Measurements from ENCODE around the gene PTPRN2. TPM values are rescaled to one million over a fixed set of nuclear protein-coding genes. Genes with fewer than 3 reads are reported as not detected.
"Not testable (repeated sequence)": the region's sequence is repeated elsewhere in the genome, so short reads cannot be mapped to it uniquely, and the experiment has no call there.

The PTPRN2 gene
- total RNA-seq, 2 experiments from 2014 or later: 0.70 TPM; not detected in 1

GRCh38 chr7:157666530-157667040 is 921.0 kb downstream of the PTPRN2 start:
- TF ChIP-seq CTCF (conservative IDR thresholded peaks at IDR 0.05; ENCODE audit: low read length) (no peak), EZH2phosphoT487 (IDR thresholded peaks at IDR 0.05; ENCODE audit: borderline replicate concordance, low read depth, low read length) (no peak)
- ChIA-PET CTCF (ENCODE audit: unreplicated experiment) (no interaction called here), POLR2A (interaction anchor here (0.7 kb wide), 1 partner anchor 314 kb away, joined by 5 read pairs; no protein-coding TSS in a partner anchor)
- H3K79me2 ChIP-seq (ENCODE audit: insufficient read depth, low read depth, low read length): no peaks in the 10 kb centered on the region
- H3K4me3 ChIP-seq (ENCODE audit: low read depth, low read length, poor library complexity, severe bottlenecking): no peak overlapping the region
- no peaks in the 10 kb centered on the region for H3K9me3 ChIP-seq (ENCODE audit: low read length)
- no peaks in the 10 kb centered on the region for H3K9me2 ChIP-seq (ENCODE audit: insufficient read depth, low read length)
- no peak overlapping the region for H3K27ac ChIP-seq (ENCODE audit: low read depth, low read length, poor library complexity, severe bottlenecking)
- peaks cover 27% of the 10 kb centered on the region for H3K4me1 ChIP-seq (ENCODE audit: insufficient read depth, low read length, poor library complexity, severe bottlenecking)
- no peak overlapping the region for H3K4me2 ChIP-seq (ENCODE audit: low read length)
- intact Hi-C loops (cut with micrococcal nuclease; ENCODE audit: unreplicated experiment): no loop called here
- H4K20me1 ChIP-seq (ENCODE audit: insufficient read depth, low read length): no peaks in the 10 kb centered on the region
- H2AFZ ChIP-seq (ENCODE audit: low read length): no peak overlapping the region
- no peaks in the 10 kb centered on the region for H3K36me3 ChIP-seq (ENCODE audit: insufficient read depth, low read length)
- BruUV-seq (replicated peaks): no TSS peak
- DNase-seq (ENCODE audit: low spot score): no peak

GRCh38 chr7:157665634-157665988 is 922.0 kb downstream of the PTPRN2 start:
- H2AFZ ChIP-seq (ENCODE audit: low read length); H3K9me3 ChIP-seq (ENCODE audit: low read length); H3K36me3 ChIP-seq (ENCODE audit: insufficient read depth, low read length); H3K27ac ChIP-seq (ENCODE audit: low read depth, low read length, poor library complexity, severe bottlenecking); H3K4me2 ChIP-seq (ENCODE audit: low read length); intact Hi-C loops (cut with micrococcal nuclease; ENCODE audit: unreplicated experiment); DNase-seq (ENCODE audit: low spot score); H3K9me2 ChIP-seq (ENCODE audit: insufficient read depth, low read length); H3K4me3 ChIP-seq (ENCODE audit: low read depth, low read length, poor library complexity, severe bottlenecking); H3K79me2 ChIP-seq (ENCODE audit: insufficient read depth, low read depth, low read length); H4K20me1 ChIP-seq (ENCODE audit: insufficient read depth, low read length); BruUV-seq (replicated peaks): not testable (repeated sequence)
- H3K4me1 ChIP-seq (ENCODE audit: insufficient read depth, low read length, poor library complexity, severe bottlenecking): peaks cover 27% of the 10 kb centered on the region
- CTCF ChIA-PET (ENCODE audit: unreplicated experiment): interaction anchor here (0.6 kb wide), 1 partner anchor 1198 kb away, joined by 3 read pairs; no protein-coding TSS in a partner anchor
- POLR2A ChIA-PET: interaction anchor here (0.7 kb wide), 1 partner anchor 313 kb away, joined by 5 read pairs; no protein-coding TSS in a partner anchor

- Histone ChIP-seq H3K79me2 (ENCODE audit: insufficient read depth, low read depth, low read length) (no peaks in the 10 kb centered on the region), H3K9me2 (ENCODE audit: insufficient read depth, low read length) (no peaks in the 10 kb centered on the region), H3K9me3 (ENCODE audit: low read length) (no peaks in the 10 kb centered on the region), H3K36me3 (ENCODE audit: insufficient read depth, low read length) (no peaks in the 10 kb centered on the region), H4K20me1 (ENCODE audit: insufficient read depth, low read length) (no peaks in the 10 kb centered on the region), H3K4me1 (ENCODE audit: insufficient read depth, low read length, poor library complexity, severe bottlenecking) (peaks cover 24% of the 10 kb centered on the region), H3K27ac (ENCODE audit: low read depth, low read length, poor library complexity, severe bottlenecking) (no peak overlapping the region), H2AFZ (ENCODE audit: low read length) (no peak overlapping the region), H3K4me3 (ENCODE audit: low read depth, low read length, poor library complexity, severe bottlenecking) (no peak overlapping the region), H3K4me2 (ENCODE audit: low read length) (no peak overlapping the region)
- ChIA-PET POLR2A (no interaction called here), CTCF (ENCODE audit: unreplicated experiment) (interaction anchor here (0.6 kb wide), 1 partner anchor 1198 kb away, joined by 3 read pairs; no protein-coding TSS in a partner anchor)
- TF ChIP-seq EZH2phosphoT487 (IDR thresholded peaks at IDR 0.05; ENCODE audit: borderline replicate concordance, low read depth, low read length): no peak
- no peak for TF ChIP-seq CTCF (conservative IDR thresholded peaks at IDR 0.05; ENCODE audit: low read length)
- no TSS peak for BruUV-seq (replicated peaks)
- DNase-seq (ENCODE audit: low spot score): no peak
- intact Hi-C loops (cut with micrococcal nuclease; ENCODE audit: unreplicated experiment): no loop called here
Observed at GRCh38 chr7:157664871-157665633, 922.6 kb downstream of the PTPRN2 start.

Measured in OCI-LY7 (cell line).